IMR-90 (cell line): ENCODE results near the gene WWC1.

Experiments
- CTCF ChIP-seq: conservative IDR thresholded peaks from 2 replicates; pipeline ENCODE4 v1.5.1; 2012; ENCODE audit warnings: mild to moderate bottlenecking, low read depth, low read length, improper control_type of control experiment
- FOS ChIP-seq: fragments of 150-350 bp; IDR thresholded peaks from 2 replicates; pipeline ENCODE4 v1.6.1; 2016; ENCODE audit warnings: low read depth, low read length
- MAFK ChIP-seq: IDR thresholded peaks from 2 replicates; pipeline ENCODE4 v1.6.1; 2012; ENCODE audit warnings: low read depth, low read length, improper control_type of control experiment
- POLR2A ChIP-seq: IDR thresholded peaks from 2 replicates; pipeline ENCODE4 v1.6.1; 2012; ENCODE audit warnings: mild to moderate bottlenecking, low read depth, low read length
- USF2 ChIP-seq: fragments of 150-350 bp; IDR thresholded peaks from 2 replicates; pipeline ENCODE4 v1.6.1; 2017; ENCODE audit warnings: mild to moderate bottlenecking, antibody characterized with exemption, low read length, low read depth

- no peak for TF ChIP-seq MAFK
- no peak for TF ChIP-seq USF2
- no peak for TF ChIP-seq CTCF
- no peak for TF ChIP-seq POLR2A
- no peak for TF ChIP-seq FOS
Observed at GRCh38 chr5:168342151-168342825, 50.8 kb downstream of the WWC1 start.
